H9 (cell line): Measurements from ENCODE around the gene SLIT1. TPM values are rescaled to one million over a fixed set of nuclear protein-coding genes. Genes with fewer than 3 reads are reported as not detected.

Source experiments
- DNase-seq: peaks from one replicate; pipeline ENCODE4 v3.0.0-alpha.2; 2017
- H2AFZ ChIP-seq: one replicate; pipeline ENCODE4 v1.6.1; 2013; ENCODE audit warnings: mild to moderate bottlenecking, low read length, control low read depth, moderate library complexity
- H2AK5ac ChIP-seq: 2 replicates; pipeline ENCODE4 v1.6.1; 2013; ENCODE audit warnings: low read length, control low read depth, mixed read lengths; ENCODE audit not compliant: insufficient read length
- H2BK120ac ChIP-seq: one replicate; pipeline ENCODE4 v1.6.1; 2013; ENCODE audit warnings: low read depth, mild to moderate bottlenecking, low read length, control low read depth, inconsistent platforms; ENCODE audit not compliant: poor library complexity, severe bottlenecking
- H2BK12ac ChIP-seq: 2 replicates; pipeline ENCODE4 v1.6.1; 2013; ENCODE audit warnings: low read length, control low read depth, mixed read lengths, low read depth; ENCODE audit not compliant: insufficient read length
- H2BK15ac ChIP-seq: 2 replicates; pipeline ENCODE4 v1.6.1; 2013; ENCODE audit warnings: low read depth, low read length, control low read depth
- H2BK20ac ChIP-seq: one replicate; pipeline ENCODE4 v1.6.1; 2013; ENCODE audit warnings: low read depth, mild to moderate bottlenecking, low read length, control low read depth, inconsistent platforms; ENCODE audit not compliant: poor library complexity, severe bottlenecking
- H2BK5ac ChIP-seq: 2 replicates; pipeline ENCODE4 v1.6.1; 2013; ENCODE audit warnings: low read length, control low read depth, mixed read lengths; ENCODE audit not compliant: insufficient read length
- H3K14ac ChIP-seq: 2 replicates; pipeline ENCODE4 v1.6.1; 2013; ENCODE audit warnings: low read length, control low read depth; ENCODE audit not compliant: insufficient read depth
- H3K18ac ChIP-seq: 2 replicates; pipeline ENCODE4 v1.6.1; 2013; ENCODE audit warnings: low read depth, mild to moderate bottlenecking, mixed read lengths, low read length, control low read depth; ENCODE audit not compliant: insufficient read length
- H3K23ac ChIP-seq: 2 replicates; pipeline ENCODE4 v1.6.1; 2013; ENCODE audit warnings: low read length, control low read depth, mixed read lengths, low read depth; ENCODE audit not compliant: insufficient read length
- H3K23me2 ChIP-seq: 2 replicates; pipeline ENCODE4 v1.6.1; 2013; ENCODE audit warnings: low read depth, mild to moderate bottlenecking, mixed read lengths, low read length, control low read depth; ENCODE audit not compliant: insufficient read length, poor library complexity, severe bottlenecking
- H3K27ac ChIP-seq: 2 replicates; pipeline ENCODE4 v1.5.1; 2013; ENCODE audit warnings: low read length, control low read depth, mixed read lengths, low read depth; ENCODE audit not compliant: insufficient read length
- H3K27me3 ChIP-seq: 2 replicates; pipeline ENCODE4 v1.6.1; 2013; ENCODE audit warnings: low read length, control low read depth, inconsistent platforms; ENCODE audit not compliant: insufficient read depth
- H3K4ac ChIP-seq: 2 replicates; pipeline ENCODE4 v1.6.1; 2013; ENCODE audit warnings: low read depth, mild to moderate bottlenecking, control low read depth, inconsistent platforms, low read length, moderate library complexity
- H3K4me1 ChIP-seq: 2 replicates; pipeline ENCODE4 v1.6.1; 2013; ENCODE audit warnings: low read length, control low read depth, inconsistent platforms; ENCODE audit not compliant: insufficient read depth
- H3K4me2 ChIP-seq: 2 replicates; pipeline ENCODE4 v1.6.1; 2013; ENCODE audit warnings: low read length, control low read depth, mixed read lengths; ENCODE audit not compliant: insufficient read length, insufficient read depth
- H3K56ac ChIP-seq: 2 replicates; pipeline ENCODE4 v1.6.1; 2013; ENCODE audit warnings: low read depth, mild to moderate bottlenecking, mixed read lengths, low read length, control low read depth; ENCODE audit not compliant: insufficient read length
- H3K79me1 ChIP-seq: 2 replicates; pipeline ENCODE4 v1.6.1; 2013; ENCODE audit warnings: low read depth, mild to moderate bottlenecking, moderate library complexity, low read length, control low read depth, inconsistent platforms; ENCODE audit not compliant: insufficient read depth, poor library complexity, severe bottlenecking
- H3K79me2 ChIP-seq: 2 replicates; pipeline ENCODE4 v1.6.1; 2013; ENCODE audit warnings: low read length, control low read depth, inconsistent platforms; ENCODE audit not compliant: insufficient read depth
- H3K9ac ChIP-seq: 2 replicates; pipeline ENCODE4 v1.6.1; 2013; ENCODE audit warnings: low read length, control low read depth, mixed read lengths; ENCODE audit not compliant: insufficient read length; ENCODE audit errors: extremely low read depth
- H3K9me3 ChIP-seq: one replicate; pipeline ENCODE4 v1.6.1; 2013; ENCODE audit warnings: low read depth, low read length, inconsistent platforms; ENCODE audit not compliant: control insufficient read depth
- H3T11ph ChIP-seq: one replicate; pipeline ENCODE4 v1.6.1; 2013; ENCODE audit warnings: mild to moderate bottlenecking, low read length, control low read depth, inconsistent platforms
- H4K20me1 ChIP-seq: one replicate; pipeline ENCODE4 v1.6.1; 2013; ENCODE audit not compliant: control insufficient read depth, insufficient read length, insufficient read depth
- H4K5ac ChIP-seq: 2 replicates; pipeline ENCODE4 v1.6.1; 2013; ENCODE audit warnings: low read depth, mild to moderate bottlenecking, mixed read lengths, low read length, control low read depth; ENCODE audit not compliant: insufficient read length
- H4K8ac ChIP-seq: replicated peaks from 2 replicates; pipeline ENCODE4 v1.6.1; 2013; ENCODE audit warnings: low read length, control low read depth, mixed read lengths, low read depth; ENCODE audit not compliant: insufficient read length
- H4K91ac ChIP-seq: 2 replicates; pipeline ENCODE4 v1.6.1; 2013; ENCODE audit warnings: low read depth, mild to moderate bottlenecking, moderate library complexity, mixed read lengths, low read length, control low read depth; ENCODE audit not compliant: insufficient read length
- H3K27ac Mint-ChIP-seq, 3 experiments: 2 replicates in 2 of 3; 3 replicates in 1 of 3; pipeline ENCODE4 v1.8.0; 2020 to 2021; ENCODE audit warnings: mixed read lengths in 3 of 3, mild to moderate bottlenecking in 1 of 3, moderate library complexity in 1 of 3
- H3K27me3 Mint-ChIP-seq: 2 replicates; pipeline ENCODE4 v1.8.0; 2021; ENCODE audit warnings: low read depth, mild to moderate bottlenecking, moderate library complexity, mixed read lengths
- H3K36me3 Mint-ChIP-seq, 3 experiments: 2 replicates in 2 of 3; 3 replicates in 1 of 3; pipeline ENCODE4 v1.8.0; 2020 to 2021; ENCODE audit warnings: low read depth in 3 of 3, mixed read lengths in 3 of 3; ENCODE audit not compliant: insufficient read depth in 1 of 3
- H3K4me1 Mint-ChIP-seq, 2 experiments: 2 replicates each; pipeline ENCODE4 v1.8.0; 2020; ENCODE audit warnings: mixed read lengths in 2 of 2
- H3K4me3 Mint-ChIP-seq, 2 experiments: 2 replicates in 1 of 2; 3 replicates in 1 of 2; pipeline ENCODE4 v1.8.0; 2020 to 2021; ENCODE audit warnings: mild to moderate bottlenecking in 2 of 2, mixed read lengths in 2 of 2, moderate library complexity in 1 of 2
- H3K9me3 Mint-ChIP-seq, 2 experiments: 2 replicates in 1 of 2; 3 replicates in 1 of 2; pipeline ENCODE4 v1.8.0; 2020; ENCODE audit warnings: mild to moderate bottlenecking in 2 of 2, mixed read lengths in 2 of 2, moderate library complexity in 1 of 2
- CTCF ChIP-seq: fragments of 200-600 bp; sonication (generic); conservative IDR thresholded peaks from 3 replicates; pipeline ENCODE4 v1.8.0; 2021; ENCODE audit warnings: antibody characterized with exemption, mild to moderate bottlenecking
- WGBS: extraction: QIAGEN DNeasy Blood & Tissue Kit; methylation state at CpG from one replicate; pipeline ENCODE4 v1.1.7; 2013; ENCODE audit warnings: missing lambda C conversion rate, low lambda C conversion rate, mixed read lengths; ENCODE audit not compliant: insufficient read length; ENCODE audit errors: extremely low coverage; 5-methylcytosine and 5-hydroxymethylcytosine counted together
- total RNA-seq: library from RNA; stranded (reverse); gene quantifications from 2 replicates; pipeline ENCODE4 v1.2.1, GENCODE V29; 2021

Gene SLIT1
- total RNA-seq, 1 experiment from 2014 or later: 0.57 TPM

DNA sequence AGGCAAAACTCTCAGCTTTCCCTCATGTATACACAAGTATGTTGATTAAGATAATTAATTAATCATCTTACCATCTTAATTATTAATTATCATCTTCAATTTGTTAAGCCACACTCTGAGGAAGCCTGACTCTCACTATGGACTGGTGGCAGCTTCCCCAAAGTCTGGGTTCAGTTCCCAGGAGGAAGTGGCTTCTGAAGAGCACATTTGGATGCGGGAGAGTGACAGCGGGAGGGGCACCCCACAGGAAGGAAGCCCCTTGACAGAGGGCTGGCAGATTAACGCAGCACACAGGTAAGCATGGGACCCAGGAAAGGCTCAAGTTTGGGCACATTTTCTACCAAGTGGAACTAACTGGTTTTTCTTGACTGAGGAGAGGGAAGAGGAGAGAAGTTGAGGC lies 13.4 kb upstream of the SLIT1 start:
- Mint-ChIP-seq H3K27me3 (peaks cover 29% of the 10 kb centered on the region), H3K27ac (peak overlapping the region in 1 of 3 experiments; percentile 14; a peak in 2 of 7 replicates), H3K4me1 (peaks cover 12 to 18% of the 10 kb centered on the region in 2 experiments), H3K36me3 (no peaks in the 10 kb centered on the region; a peak in 1 of 7 replicates), H3K9me3 (no peaks in the 10 kb centered on the region), H3K4me3 (no peak overlapping the region)
- no peak overlapping the region for H3K27ac ChIP-seq
- H2BK12ac ChIP-seq: no peak overlapping the region
- H2AFZ ChIP-seq: no peak overlapping the region
- H3K9ac ChIP-seq: no peak overlapping the region
- no peak overlapping the region for H3T11ph ChIP-seq
- H3K56ac ChIP-seq: no peak overlapping the region
- H3K4ac ChIP-seq: no peak overlapping the region
- no peak overlapping the region for H2BK20ac ChIP-seq
- no peak overlapping the region for H3K23ac ChIP-seq
- H4K8ac ChIP-seq: no peak overlapping the region
- no peak overlapping the region for H3K4me2 ChIP-seq
- TF ChIP-seq CTCF: no peak
- H3K27me3 ChIP-seq: peaks cover 5% of the 10 kb centered on the region; the same call in 1 of the 2 replicates
- no peaks in the 10 kb centered on the region for H3K79me2 ChIP-seq
- H3K14ac ChIP-seq: no peak overlapping the region
- H4K20me1 ChIP-seq: no peaks in the 10 kb centered on the region
- no peak overlapping the region for H2BK5ac ChIP-seq
- no peak overlapping the region for H2BK120ac ChIP-seq
- H4K91ac ChIP-seq: no peak overlapping the region
- H3K4me1 ChIP-seq: no peaks in the 10 kb centered on the region; the same call in 1 of the 2 replicates
- WGBS: no CpG with 5 or more reads among the region's 3 CpGs
- H4K5ac ChIP-seq: peak overlapping the region; percentile 33
- H3K79me1 ChIP-seq: no peaks in the 10 kb centered on the region
- no peak overlapping the region for H2AK5ac ChIP-seq
- H3K23me2 ChIP-seq: peaks cover 6% of the 10 kb centered on the region
- H3K18ac ChIP-seq: no peak overlapping the region
- DNase-seq: no peak
- H2BK15ac ChIP-seq: no peak overlapping the region
- H3K9me3 ChIP-seq: no peaks in the 10 kb centered on the region
